ENCODE data around the gene UPK3BL2.
"Not testable (repeated sequence)": the region's sequence is repeated elsewhere in the genome, so short reads cannot be mapped to it uniquely, and the experiment has no call there.

DNA sequence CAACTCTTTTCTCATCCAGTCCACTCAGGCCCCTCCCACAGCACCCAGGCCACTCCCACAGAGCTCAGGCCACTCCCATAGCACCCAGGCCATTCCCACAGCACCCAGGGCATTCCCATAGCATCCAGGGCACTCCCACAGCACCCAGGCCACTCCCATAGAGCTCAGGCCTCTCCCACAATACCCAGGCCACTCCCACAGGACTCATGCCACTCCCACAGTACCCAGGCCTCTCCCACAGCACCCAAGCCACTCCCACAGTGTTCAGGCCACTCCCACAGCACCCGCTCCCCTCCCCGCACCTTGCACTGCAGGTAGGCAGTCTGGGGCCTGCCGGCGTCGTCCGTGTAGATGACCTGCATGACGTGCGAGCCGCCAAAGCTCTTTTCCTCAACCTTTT is 46.4 kb upstream of the UPK3BL2 start:
- not testable (repeated sequence) for TF ChIP-seq EZH2 (IDR thresholded peaks at IDR 0.05; ENCODE audit: low read length, missing control alignments)
- TF ChIP-seq, protein P1, sequence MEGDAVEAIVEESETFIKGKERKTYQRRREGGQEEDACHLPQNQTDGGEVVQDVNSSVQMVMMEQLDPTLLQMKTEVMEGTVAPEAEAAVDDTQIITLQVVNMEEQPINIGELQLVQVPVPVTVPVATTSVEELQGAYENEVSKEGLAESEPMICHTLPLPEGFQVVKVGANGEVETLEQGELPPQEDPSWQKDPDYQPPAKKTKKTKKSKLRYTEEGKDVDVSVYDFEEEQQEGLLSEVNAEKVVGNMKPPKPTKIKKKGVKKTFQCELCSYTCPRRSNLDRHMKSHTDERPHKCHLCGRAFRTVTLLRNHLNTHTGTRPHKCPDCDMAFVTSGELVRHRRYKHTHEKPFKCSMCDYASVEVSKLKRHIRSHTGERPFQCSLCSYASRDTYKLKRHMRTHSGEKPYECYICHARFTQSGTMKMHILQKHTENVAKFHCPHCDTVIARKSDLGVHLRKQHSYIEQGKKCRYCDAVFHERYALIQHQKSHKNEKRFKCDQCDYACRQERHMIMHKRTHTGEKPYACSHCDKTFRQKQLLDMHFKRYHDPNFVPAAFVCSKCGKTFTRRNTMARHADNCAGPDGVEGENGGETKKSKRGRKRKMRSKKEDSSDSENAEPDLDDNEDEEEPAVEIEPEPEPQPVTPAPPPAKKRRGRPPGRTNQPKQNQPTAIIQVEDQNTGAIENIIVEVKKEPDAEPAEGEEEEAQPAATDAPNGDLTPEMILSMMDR (conservative IDR thresholded peaks at IDR 0.05 in 1 of 2, IDR thresholded peaks at IDR 0.05 in 1 of 2; ENCODE audit: low read depth in 1 of 2, low read length in 2 of 2) = not testable (repeated sequence)

Data from fibroblast of lung (primary cell).